Mesenchymal stem cell (in vitro differentiated cells and primary cell): ENCODE results near the gene TBC1D22A.
A peak's percentile ranks its signal among the peaks of the same experiment; 100 is the strongest.

Experiments
- DNase-seq: peaks from one replicate; pipeline ENCODE4 v3.0.0-alpha.2; 2013
- H2AFZ ChIP-seq: one replicate; pipeline ENCODE4 v1.6.1; 2013; ENCODE audit warnings: low read depth, mild to moderate bottlenecking, control low read depth, inconsistent platforms, low read length, moderate library complexity
- H2AK5ac ChIP-seq: 2 replicates; pipeline ENCODE4 v1.6.1; 2013; ENCODE audit warnings: low read length, moderate library complexity, mild to moderate bottlenecking, inconsistent platforms; ENCODE audit not compliant: severe bottlenecking
- H2BK120ac ChIP-seq: one replicate; pipeline ENCODE4 v1.6.1; 2013; ENCODE audit warnings: low read depth, mild to moderate bottlenecking, inconsistent platforms, low read length, moderate library complexity
- H2BK12ac ChIP-seq, 2 experiments: one replicate each; pipeline ENCODE4 v1.6.1; 2013; ENCODE audit warnings: inconsistent platforms in 2 of 2, low read length in 2 of 2, mild to moderate bottlenecking in 2 of 2, moderate library complexity in 2 of 2, control low read depth in 1 of 2
- H2BK15ac ChIP-seq: one replicate; pipeline ENCODE4 v1.6.1; 2013; ENCODE audit warnings: mild to moderate bottlenecking, low read depth, inconsistent platforms; ENCODE audit not compliant: poor library complexity, severe bottlenecking
- H2BK5ac ChIP-seq: 2 replicates; pipeline ENCODE4 v1.6.1; 2013; ENCODE audit warnings: low read depth, mild to moderate bottlenecking, low read length, control low read depth, inconsistent platforms; ENCODE audit not compliant: poor library complexity, severe bottlenecking
- H3K14ac ChIP-seq, 2 experiments: one replicate each; pipeline ENCODE4 v1.6.1; 2013; ENCODE audit warnings: inconsistent platforms in 2 of 2, low read length in 2 of 2, control low read depth in 1 of 2, mild to moderate bottlenecking in 1 of 2, moderate library complexity in 1 of 2
- H3K18ac ChIP-seq, 2 experiments: one replicate each; pipeline ENCODE4 v1.6.1; 2013; ENCODE audit warnings: inconsistent platforms in 2 of 2, low read length in 2 of 2, control low read depth in 1 of 2, low read depth in 1 of 2, mild to moderate bottlenecking in 1 of 2
- H3K23ac ChIP-seq, 2 experiments: one replicate each; pipeline ENCODE4 v1.6.1; 2013; ENCODE audit warnings: inconsistent platforms in 2 of 2, low read length in 2 of 2, mild to moderate bottlenecking in 2 of 2, moderate library complexity in 2 of 2, control low read depth in 1 of 2
- H3K27ac ChIP-seq: 2 replicates; pipeline ENCODE4 v1.5.1; 2013; ENCODE audit warnings: mild to moderate bottlenecking, moderate library complexity, low read length, control low read depth, inconsistent platforms; ENCODE audit not compliant: poor library complexity, severe bottlenecking
- H3K27me3 ChIP-seq, 2 experiments: 2 replicates each; pipeline versions ENCODE4 v1.6.1 to v1.7.0; 2013; ENCODE audit warnings: low read length in 2 of 2, mild to moderate bottlenecking in 2 of 2, moderate library complexity in 2 of 2, control low read depth in 1 of 2, inconsistent platforms in 1 of 2; ENCODE audit not compliant: control insufficient read depth in 1 of 2, insufficient read depth in 1 of 2
- H3K36me3 ChIP-seq, 2 experiments: 2 replicates each; pipeline versions ENCODE4 v1.6.1 to v1.7.0; 2013; ENCODE audit warnings: low read length in 2 of 2, control low read depth in 1 of 2, inconsistent platforms in 1 of 2, low read depth in 1 of 2, mild to moderate bottlenecking in 1 of 2; ENCODE audit not compliant: insufficient read depth in 2 of 2, control insufficient read depth in 1 of 2
- H3K4ac ChIP-seq, 2 experiments: one replicate each; pipeline ENCODE4 v1.6.1; 2013; ENCODE audit warnings: inconsistent platforms in 2 of 2, low read length in 2 of 2, mild to moderate bottlenecking in 2 of 2, moderate library complexity in 2 of 2, control low read depth in 1 of 2, low read depth in 1 of 2
- H3K4me1 ChIP-seq: 2 replicates; pipeline ENCODE4 v1.6.1; 2013; ENCODE audit warnings: low read depth, low read length, control low read depth; ENCODE audit not compliant: control insufficient read depth, insufficient read depth
- H3K4me2 ChIP-seq: 2 replicates; pipeline ENCODE4 v1.6.1; 2013; ENCODE audit warnings: low read length, mild to moderate bottlenecking, inconsistent platforms; ENCODE audit not compliant: poor library complexity, severe bottlenecking
- H3K4me3 ChIP-seq, 2 experiments: 2 replicates each; pipeline versions ENCODE4 v1.5.1 to v1.7.0; 2013; ENCODE audit warnings: low read length in 2 of 2, mild to moderate bottlenecking in 2 of 2, control low read depth in 1 of 2, low read depth in 1 of 2; ENCODE audit not compliant: insufficient read depth in 1 of 2
- H3K79me1 ChIP-seq: replicated peaks from 2 replicates; pipeline ENCODE4 v1.6.1; 2013; ENCODE audit warnings: mild to moderate bottlenecking, control low read depth, low read length, inconsistent platforms; ENCODE audit not compliant: poor library complexity, severe bottlenecking
- H3K9ac ChIP-seq: 2 replicates; pipeline ENCODE4 v1.7.0; 2013; ENCODE audit warnings: mild to moderate bottlenecking, low read length, moderate library complexity
- H3K9me3 ChIP-seq: 2 replicates; pipeline ENCODE4 v1.7.0; 2013; ENCODE audit warnings: mild to moderate bottlenecking, low read length; ENCODE audit not compliant: control insufficient read depth
- H4K8ac ChIP-seq: one replicate; pipeline ENCODE4 v1.6.1; 2013; ENCODE audit warnings: inconsistent platforms, mild to moderate bottlenecking, low read length, moderate library complexity
- H4K91ac ChIP-seq: one replicate; pipeline ENCODE4 v1.6.1; 2013; ENCODE audit warnings: mild to moderate bottlenecking, low read length, inconsistent platforms
- WGBS: methylation state at CpG from one replicate; pipeline ENCODE4 v1.1.7; 2013; ENCODE audit warnings: mixed read lengths; 5-methylcytosine and 5-hydroxymethylcytosine counted together

TBC1D22A gene

DNA sequence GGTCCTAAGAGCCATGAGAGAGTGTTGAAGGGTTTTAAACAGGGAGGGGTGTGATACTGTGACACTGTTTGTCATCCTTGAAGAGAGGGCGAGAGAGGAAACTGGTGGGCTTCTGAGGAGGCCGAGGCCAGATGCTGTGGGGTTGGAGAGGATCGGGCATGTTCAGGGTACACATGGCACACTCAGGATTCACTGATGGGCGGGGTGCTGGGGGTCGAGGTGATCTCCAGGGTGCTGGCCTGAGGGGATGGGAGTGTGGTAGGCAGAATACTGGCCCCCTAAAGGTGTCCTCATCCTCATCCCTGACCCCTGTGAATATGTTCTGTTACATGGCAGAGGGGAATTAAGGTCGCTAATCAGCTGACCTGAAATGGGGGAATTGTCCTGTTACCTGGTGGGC, 7.3 kb downstream of the TBC1D22A start:
- H3K9ac ChIP-seq: no peak overlapping the region
- no peak overlapping the region for H2BK12ac ChIP-seq
- no peak overlapping the region for H3K4ac ChIP-seq
- no peak overlapping the region for H2BK15ac ChIP-seq
- no peak overlapping the region for H3K14ac ChIP-seq
- H2BK120ac ChIP-seq: no peak overlapping the region
- no peak overlapping the region for H3K18ac ChIP-seq
- no peak overlapping the region for H4K8ac ChIP-seq
- peaks cover 35% of the 10 kb centered on the region for H3K4me1 ChIP-seq
- peak overlapping the region; percentile 63 for H2AK5ac ChIP-seq
- H3K4me2 ChIP-seq: no peak overlapping the region
- no peak overlapping the region for H4K91ac ChIP-seq
- no peak overlapping the region for H2AFZ ChIP-seq
- no peak overlapping the region for H3K4me3 ChIP-seq
- WGBS: 93% methylated on average over 6 of the region's 6 CpGs
- no peak overlapping the region for H3K27ac ChIP-seq
- H3K23ac ChIP-seq: no peak overlapping the region
- H3K36me3 ChIP-seq: peaks cover 6 to 21% of the 10 kb centered on the region in 2 experiments
- H3K79me1 ChIP-seq: peaks cover 20% of the 10 kb centered on the region
- no peaks in the 10 kb centered on the region for H3K9me3 ChIP-seq
- no peak overlapping the region for H2BK5ac ChIP-seq
- DNase-seq: no peak
- no peaks in the 10 kb centered on the region for H3K27me3 ChIP-seq

DNA sequence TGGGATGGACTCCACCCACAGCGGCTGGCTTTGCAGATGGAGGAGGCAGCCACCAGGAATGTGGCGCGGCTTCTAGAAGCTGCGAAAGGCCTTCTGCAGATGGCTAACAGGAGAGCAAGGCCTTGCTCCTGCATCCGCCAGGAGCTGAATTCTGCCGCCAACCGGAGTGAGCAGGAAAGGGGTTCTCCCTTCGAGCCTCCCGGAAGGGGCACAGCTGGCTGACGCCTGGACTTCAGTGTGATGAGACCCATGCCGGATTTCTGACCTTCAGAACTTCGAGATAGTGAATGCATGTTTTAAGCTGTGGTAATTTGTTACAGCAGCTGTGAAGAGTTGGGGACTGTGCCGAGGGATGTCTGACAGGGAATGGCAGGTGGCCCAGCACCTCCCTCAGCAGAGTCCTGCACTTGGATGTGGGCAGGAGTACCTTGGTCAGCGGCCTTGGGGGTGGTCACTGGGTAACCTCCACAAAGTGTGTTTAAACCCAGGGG, 7.7 kb downstream of the TBC1D22A start:
- no peak overlapping the region for H3K9ac ChIP-seq
- H3K9me3 ChIP-seq: no peaks in the 10 kb centered on the region
- no peak overlapping the region for H4K91ac ChIP-seq
- no peak for DNase-seq
- peak overlapping the region; percentile 63 for H2AK5ac ChIP-seq
- H3K23ac ChIP-seq: no peak overlapping the region
- H3K79me1 ChIP-seq: peaks cover 20% of the 10 kb centered on the region
- no peak overlapping the region for H3K27ac ChIP-seq
- no peak overlapping the region for H2BK15ac ChIP-seq
- H3K4me2 ChIP-seq: no peak overlapping the region
- no peak overlapping the region for H2AFZ ChIP-seq
- no peak overlapping the region for H2BK120ac ChIP-seq
- no peak overlapping the region for H2BK12ac ChIP-seq
- 91% methylated on average over 14 of the region's 14 CpGs for whole genome bisulfite sequencing
- peaks cover 39% of the 10 kb centered on the region for H3K4me1 ChIP-seq
- H3K4ac ChIP-seq: no peak overlapping the region
- peaks cover 6 to 21% of the 10 kb centered on the region in 2 experiments for H3K36me3 ChIP-seq
- no peak overlapping the region for H3K18ac ChIP-seq
- no peak overlapping the region for H4K8ac ChIP-seq
- no peak overlapping the region for H3K4me3 ChIP-seq
- H3K27me3 ChIP-seq: no peaks in the 10 kb centered on the region
- H2BK5ac ChIP-seq: no peak overlapping the region
- H3K14ac ChIP-seq: no peak overlapping the region

DNA sequence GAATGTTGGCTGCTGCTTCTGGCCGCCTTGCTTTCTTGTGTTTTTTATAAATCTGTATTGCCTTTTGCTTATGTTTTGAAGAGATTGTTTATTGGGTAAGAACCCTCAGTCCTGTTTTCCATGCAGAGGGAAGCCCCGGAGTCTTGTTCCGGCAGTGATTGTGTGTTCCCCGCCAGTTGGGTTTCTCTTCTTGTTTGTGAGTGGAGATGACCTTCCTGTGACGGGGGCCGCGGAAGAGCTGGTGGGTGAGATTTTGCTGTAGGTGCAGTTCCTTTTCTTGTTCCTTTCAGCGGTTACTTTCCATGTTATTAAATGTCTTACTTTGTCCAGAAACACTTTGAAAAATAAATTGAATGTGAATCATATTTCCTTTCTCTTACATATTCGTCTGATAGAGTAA, 8.3 kb downstream of the TBC1D22A start:
- Histone ChIP-seq H3K79me1 (peaks cover 20% of the 10 kb centered on the region), H3K9me3 (no peaks in the 10 kb centered on the region), H2BK120ac (no peak overlapping the region), H3K27ac (no peak overlapping the region), H3K14ac (no peak overlapping the region), H3K9ac (no peak overlapping the region), H3K18ac (no peak overlapping the region), H2BK15ac (no peak overlapping the region), H3K4me1 (peaks cover 44% of the 10 kb centered on the region), H3K36me3 (peaks cover 6 to 21% of the 10 kb centered on the region in 2 experiments), H2AFZ (no peak overlapping the region), H3K4me2 (no peak overlapping the region), H2BK5ac (no peak overlapping the region), H3K23ac (no peak overlapping the region), H3K27me3 (no peaks in the 10 kb centered on the region), H2BK12ac (no peak overlapping the region), H2AK5ac (peak overlapping the region; percentile 76), H4K8ac (no peak overlapping the region), H4K91ac (no peak overlapping the region), H3K4me3 (no peak overlapping the region), H3K4ac (no peak overlapping the region)
- 97% methylated on average over 6 of the region's 9 CpGs for WGBS
- DNase-seq: no peak

DNA sequence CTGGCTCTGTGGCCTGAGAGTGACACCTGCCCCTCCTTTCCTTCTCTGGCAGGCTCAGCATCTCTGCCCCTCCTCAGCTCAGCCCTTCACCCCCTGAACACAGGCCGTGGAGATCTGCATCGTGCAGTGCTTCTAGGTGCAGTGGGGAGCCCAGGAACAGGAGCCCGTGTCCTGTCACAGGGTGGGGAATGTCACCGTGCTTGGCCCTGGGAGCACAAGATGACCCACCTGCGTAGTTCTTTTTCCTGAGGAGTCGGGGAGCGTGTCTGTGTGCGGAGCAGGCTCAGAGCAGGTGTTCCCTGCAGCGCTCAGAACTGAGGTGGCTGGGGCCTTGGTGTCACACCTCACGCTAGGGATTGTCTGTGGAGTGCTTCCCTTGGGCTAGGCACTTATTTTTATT, 10.6 kb downstream of the TBC1D22A start:
- Histone ChIP-seq H3K14ac (peak overlapping the region in 1 of 2 experiments; percentile 7), H2BK120ac (no peak overlapping the region), H4K91ac (no peak overlapping the region), H3K23ac (peak overlapping the region in 1 of 2 experiments; percentile 37), H3K27me3 (no peaks in the 10 kb centered on the region), H2BK5ac (no peak overlapping the region), H2AK5ac (peak overlapping the region; percentile 98), H2AFZ (no peak overlapping the region), H3K9me3 (no peaks in the 10 kb centered on the region), H3K18ac (peak overlapping the region in 1 of 2 experiments; percentile 34), H3K27ac (peak overlapping the region; percentile 94), H3K4me2 (no peak overlapping the region), H2BK15ac (no peak overlapping the region), H3K79me1 (peaks cover 20% of the 10 kb centered on the region), H3K36me3 (peaks cover 6 to 9% of the 10 kb centered on the region in 2 experiments), H3K9ac (no peak overlapping the region), H2BK12ac (no peak overlapping the region), H3K4me1 (peaks cover 60% of the 10 kb centered on the region), H3K4me3 (no peak overlapping the region), H4K8ac (no peak overlapping the region), H3K4ac (no peak overlapping the region)
- 92% methylated on average over 10 of the region's 10 CpGs for WGBS
- DNase-seq: no peak
